C4-2B (cell line): ENCODE measurements around the gene KIF13A.
"Not testable (repeated sequence)": the region's sequence is repeated elsewhere in the genome, so short reads cannot be mapped to it uniquely, and the experiment has no call there.

ENCODE experiments used
- CTCF ChIP-seq: fragments of 450-650 bp; conservative IDR thresholded peaks from 2 replicates; pipeline ENCODE4 v1.5.1; 2017; ENCODE audit warnings: mild to moderate bottlenecking
- ZFX ChIP-seq: fragments of 450-650 bp; IDR thresholded peaks from 2 replicates; pipeline ENCODE4 v1.6.1; 2017

DNA sequence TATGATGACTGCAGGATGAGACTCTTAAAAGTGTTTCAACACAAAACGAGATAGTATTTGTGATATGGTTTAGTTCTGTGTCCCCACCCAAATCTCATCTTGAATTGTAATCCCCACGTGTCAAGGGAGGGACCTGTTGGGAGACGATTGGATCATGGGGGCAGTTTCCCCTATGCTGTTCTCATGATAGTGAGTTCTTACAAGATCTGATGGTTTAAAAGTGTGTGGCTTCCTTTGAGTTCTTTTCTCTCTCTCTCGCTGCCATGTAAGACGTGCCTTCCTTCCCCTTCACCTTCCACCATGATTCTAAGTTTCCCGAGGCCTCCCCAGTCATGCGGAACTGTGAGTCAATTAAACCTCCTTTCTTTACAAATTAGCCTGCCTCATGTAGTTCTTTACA lies 130.2 kb downstream of the KIF13A start:
- not testable (repeated sequence) for TF ChIP-seq CTCF, ZFX
